C4-2B (cell line): ENCODE data around the gene BNC2.

Source experiments
- CTCF ChIP-seq: fragments of 450-650 bp; conservative IDR thresholded peaks from 2 replicates; pipeline ENCODE4 v1.5.1; 2017; ENCODE audit warnings: mild to moderate bottlenecking
- ZFX ChIP-seq: fragments of 450-650 bp; IDR thresholded peaks from 2 replicates; pipeline ENCODE4 v1.6.1; 2017

GRCh38 chr9:16555802-16556201 is 314.7 kb downstream of the BNC2 start:
- TF ChIP-seq CTCF: no peak
- TF ChIP-seq ZFX: no peak
